HG03066 (cell line): ENCODE measurements around the gene CUL2.

Experiments
- ATAC-seq: cut with Tn5 transposase; IDR thresholded peaks from one replicate; pipeline ENCODE4 v1.9.1; 2021; ENCODE audit warnings: low read depth; ENCODE audit not compliant: unreplicated experiment

The CUL2 gene

DNA sequence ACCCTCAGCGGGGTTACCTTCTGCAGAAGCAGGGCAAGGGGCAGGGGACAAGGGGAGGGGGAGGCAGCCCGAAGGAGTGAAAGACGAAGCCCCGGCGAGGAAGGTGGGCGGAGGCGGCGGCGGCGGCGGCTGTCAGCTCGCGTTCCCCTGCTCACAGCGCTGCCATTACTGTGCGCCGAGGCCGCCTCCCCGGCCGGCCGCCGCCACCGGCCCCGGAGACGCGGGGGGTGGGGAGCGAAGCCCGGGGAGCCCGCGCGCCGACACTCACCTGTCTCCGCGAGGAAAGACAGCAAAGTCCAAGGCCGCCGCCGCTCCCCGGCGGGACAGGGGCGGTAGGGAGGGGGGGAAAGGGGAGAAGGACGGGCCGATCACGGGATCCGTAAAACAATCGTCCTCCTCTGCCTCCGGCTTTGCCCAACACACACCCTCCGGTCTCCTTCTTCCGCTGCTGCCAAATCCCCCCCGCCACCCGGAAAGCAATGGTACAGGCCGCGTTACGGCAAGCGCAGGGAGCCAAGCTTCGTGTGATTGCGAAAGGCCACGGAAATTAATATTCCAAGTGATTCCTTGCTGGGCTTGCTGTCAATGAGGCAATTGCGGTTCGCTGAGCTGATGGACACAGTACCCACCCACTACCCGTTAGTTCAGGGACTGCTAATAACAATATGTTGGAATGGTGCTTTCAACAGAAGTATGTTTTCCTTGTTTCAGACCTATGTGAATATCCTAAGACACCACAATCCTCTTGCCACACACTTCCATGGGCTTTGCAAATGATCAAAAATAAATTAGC is at the start of gene CUL2:
Gene CUL2, minus strand, starts transcription at position 180 of the 793 bp plus-strand sequence. CDS start 19,024 bp downstream, outside the sequence.
- ATAC-seq = peak; percentile 93

DNA sequence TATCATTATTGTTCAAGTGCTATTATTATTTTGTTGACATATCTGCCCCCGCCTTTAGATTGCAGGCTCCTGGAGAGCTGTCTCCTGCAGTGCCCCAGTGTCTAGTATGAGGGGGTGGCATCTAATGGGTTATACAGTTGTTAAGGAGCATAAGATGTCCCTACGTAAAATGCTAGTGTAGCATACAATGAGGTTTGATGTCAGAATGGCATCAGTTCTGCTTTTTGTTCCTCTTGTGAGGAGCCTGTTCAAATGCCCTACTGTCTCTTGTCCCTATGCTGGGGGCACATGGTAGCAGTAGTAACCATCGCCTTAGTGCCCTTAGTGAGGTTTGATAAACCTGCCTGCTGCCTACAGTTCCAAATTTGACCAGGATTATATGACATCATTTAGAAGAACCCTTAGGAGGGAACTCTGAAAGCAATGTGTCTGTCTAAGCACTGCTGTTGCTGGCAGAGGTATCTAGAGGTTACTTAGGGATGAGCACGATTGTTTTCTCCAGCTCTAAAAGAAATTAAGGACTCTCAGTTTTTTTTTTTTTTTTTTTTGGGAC is 46.2 kb upstream of the CUL2 start:
- peak; percentile 55 for ATAC-seq

DNA sequence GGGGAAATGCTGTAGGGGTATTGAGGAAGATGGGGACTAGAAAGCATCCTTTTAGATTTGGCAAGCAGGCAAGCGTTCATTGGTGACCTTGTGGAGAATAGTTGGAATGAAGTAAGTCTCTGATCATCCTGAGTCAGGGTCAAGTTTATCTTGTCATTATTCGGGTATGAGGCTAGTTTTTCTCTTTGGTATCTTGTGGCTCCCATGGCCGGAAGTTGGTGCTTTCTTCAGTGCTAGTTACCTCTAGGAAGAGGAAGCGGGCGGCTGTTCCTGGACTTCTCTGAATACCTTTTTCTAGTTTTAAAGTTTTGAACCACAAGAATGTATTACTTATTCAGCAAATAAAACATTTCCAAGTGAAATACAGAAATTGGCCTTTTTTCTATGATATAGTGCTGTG is 45.7 kb upstream of the CUL2 start:
- ATAC-seq = no peak

DNA sequence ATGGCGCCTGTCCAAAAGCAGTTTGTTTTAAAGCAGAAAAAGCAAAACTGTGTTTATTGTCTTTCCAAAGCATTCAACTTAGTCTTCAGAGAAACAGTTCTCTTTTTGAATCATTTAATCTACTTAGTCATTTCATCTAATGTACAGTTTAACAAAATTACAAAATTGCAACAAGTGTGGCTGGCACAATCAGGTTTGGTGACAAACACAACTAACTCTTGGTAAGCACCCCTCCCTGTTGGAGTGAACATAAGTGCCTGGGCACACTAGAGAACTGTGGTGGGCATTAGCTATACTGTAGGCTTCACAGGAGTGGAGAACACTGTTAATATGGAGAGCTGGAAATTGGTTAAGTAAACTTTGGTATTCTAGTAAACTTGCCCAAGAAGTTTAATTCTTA is 43.4 kb upstream of the CUL2 start:
- no peak for ATAC-seq

DNA sequence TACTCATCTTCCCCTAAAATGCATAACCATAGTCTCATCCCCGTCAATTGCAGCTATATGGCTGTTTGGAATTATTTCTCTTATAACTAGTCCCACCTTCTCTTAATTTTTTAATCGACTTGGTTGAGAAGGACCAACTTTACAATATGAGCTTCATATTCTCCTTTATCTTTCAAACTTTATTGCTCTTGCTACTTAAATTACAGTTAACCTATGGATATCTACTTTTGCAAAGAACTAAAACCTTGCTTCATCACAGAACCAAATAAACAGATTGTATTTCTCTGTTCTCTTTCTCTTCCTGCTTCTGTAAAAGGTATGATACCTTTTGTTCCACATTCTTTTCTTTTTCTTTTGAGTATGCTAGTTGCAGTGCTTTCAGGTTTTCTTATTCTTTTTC is 42.6 kb upstream of the CUL2 start:
- no peak for ATAC-seq

DNA sequence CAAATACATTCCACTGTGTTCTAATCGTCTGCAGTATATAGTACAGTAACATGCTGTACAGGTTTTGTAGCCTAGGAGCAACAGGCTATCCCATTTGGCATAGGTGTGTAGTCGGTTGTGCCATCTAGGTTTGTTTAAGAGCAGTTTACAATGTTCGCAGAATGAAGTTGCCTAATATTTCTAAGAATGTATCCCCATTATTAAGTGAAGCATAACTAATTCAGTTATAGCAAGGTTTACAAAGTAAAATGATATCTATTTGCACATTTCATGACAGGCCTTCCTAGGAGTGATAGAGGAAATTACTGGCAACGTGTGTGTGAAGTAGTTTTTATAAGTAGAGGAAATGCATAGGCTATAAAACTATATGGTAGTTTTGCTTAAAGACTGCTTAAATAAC is 40.5 kb upstream of the CUL2 start:
- ATAC-seq = no peak

DNA sequence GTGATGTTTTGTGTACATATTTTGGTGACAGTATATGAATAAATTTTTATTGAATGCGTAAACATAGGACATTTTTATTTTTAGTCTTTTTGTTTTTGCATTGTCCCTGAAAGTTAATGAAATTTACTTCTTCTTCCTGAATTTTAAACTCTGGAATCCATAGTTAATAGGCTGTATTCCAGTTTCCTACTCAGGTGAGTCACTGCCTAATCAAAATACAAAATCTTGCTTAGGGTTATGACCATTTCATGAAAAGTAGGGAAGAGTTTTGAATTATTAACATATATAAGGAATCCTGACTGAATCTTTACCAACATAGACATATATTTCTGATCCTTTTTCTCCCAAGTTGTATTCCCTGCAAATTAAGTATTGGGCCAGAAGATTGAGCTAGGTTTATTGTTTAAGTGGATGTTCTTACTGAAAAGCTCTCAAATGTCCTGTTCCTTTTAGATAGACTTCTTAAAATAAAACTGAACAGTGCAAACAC is 39.1 kb upstream of the CUL2 start:
- no peak for ATAC-seq

DNA sequence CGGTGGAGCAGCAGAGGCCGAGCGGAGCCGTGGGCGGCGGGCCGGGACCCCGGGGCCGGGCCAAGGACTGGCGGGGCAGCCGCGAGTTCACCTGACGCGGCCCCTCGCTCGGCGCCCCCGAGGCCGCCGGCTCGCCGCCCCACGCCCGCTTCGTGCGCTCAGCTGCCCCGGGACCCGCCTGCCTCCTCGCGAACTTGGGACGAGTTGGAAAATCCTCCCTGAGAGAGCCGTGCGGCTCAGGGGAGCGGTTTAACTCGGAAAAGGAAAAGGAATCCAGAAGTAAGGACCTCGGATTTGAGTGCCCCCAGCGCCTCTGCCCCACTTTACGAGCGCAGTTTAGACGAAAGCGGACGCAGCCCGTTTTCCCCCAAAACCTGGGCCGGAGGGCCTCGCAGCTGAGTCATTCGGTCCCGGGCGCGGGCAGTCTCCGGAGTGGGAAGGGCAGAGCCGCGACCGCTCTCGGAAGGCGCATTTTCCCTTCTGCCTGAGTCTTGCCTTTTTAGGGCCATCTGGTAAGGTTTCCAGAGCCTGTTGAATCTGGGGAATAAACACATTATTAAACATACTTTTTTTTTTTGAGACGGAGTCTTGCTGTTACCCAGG is 37.2 kb upstream of the CUL2 start:
- peak; percentile 14 for ATAC-seq

DNA sequence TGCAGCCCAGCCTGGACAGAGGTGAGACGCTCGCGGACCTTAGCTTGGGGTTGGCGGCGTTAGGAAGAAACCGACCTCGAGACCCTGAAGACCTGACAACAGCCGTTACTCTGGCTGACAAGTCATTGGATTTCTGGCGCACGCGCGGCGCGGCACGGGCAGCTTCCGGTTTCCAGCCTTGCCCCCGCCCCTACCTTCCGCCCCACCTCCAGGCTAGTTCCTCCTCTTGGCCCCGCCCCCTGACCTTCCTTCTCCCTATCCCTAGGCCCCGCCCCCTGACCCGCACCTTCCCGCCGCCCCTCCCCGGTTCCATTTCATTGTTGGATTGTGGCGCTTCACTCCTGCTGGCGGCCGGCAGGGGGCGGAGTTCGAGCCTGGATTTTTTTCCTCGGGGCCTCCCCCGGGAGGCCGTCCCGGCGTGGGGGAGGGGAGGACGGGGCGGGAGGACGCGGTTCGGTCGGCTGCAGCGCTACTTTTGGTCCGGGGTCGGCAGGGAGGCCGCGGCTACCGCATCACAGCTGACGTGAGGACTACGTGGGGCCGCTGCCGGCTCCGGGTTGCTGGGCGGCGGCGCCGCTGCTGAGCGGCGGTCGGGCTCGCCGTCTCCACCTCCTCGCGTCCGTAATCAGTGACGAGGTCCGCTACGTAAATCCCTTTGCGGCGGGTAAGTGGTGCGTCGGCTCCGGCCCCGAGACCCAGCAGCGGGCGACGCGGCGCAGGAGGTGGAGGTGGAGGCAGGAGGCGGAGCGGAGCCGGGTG is 36.6 kb upstream of the CUL2 start, which contains the start of gene CREM:
Gene CREM, plus strand, starts transcription at position 317 of the 759 bp plus-strand sequence. CDS start 10,990 bp downstream, outside the sequence.
- peak; percentile 61 for ATAC-seq

DNA sequence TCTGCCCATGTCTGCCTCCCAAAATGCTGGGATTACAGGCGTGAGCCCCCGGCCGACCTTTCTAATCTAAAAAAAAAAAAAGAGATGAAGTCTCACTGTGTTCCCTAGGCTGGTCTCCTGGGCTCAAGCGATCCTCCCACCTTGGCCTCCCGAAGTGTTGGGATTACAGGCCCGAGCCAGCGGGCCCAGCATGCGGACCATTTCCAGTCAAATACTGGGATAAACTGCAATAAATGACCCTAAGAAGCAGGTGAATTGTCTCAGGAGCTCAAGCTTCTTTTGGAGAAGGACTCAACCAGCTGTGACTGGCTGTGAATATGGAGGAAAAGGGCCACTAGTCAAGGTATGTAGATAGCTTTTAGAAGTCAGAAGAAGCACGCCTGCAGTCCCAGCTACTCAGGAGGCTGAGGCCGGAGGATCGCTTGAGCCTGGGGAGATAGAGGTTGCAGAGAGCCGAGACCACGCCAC is 36.0 kb upstream of the CUL2 start:
- no peak for ATAC-seq

DNA sequence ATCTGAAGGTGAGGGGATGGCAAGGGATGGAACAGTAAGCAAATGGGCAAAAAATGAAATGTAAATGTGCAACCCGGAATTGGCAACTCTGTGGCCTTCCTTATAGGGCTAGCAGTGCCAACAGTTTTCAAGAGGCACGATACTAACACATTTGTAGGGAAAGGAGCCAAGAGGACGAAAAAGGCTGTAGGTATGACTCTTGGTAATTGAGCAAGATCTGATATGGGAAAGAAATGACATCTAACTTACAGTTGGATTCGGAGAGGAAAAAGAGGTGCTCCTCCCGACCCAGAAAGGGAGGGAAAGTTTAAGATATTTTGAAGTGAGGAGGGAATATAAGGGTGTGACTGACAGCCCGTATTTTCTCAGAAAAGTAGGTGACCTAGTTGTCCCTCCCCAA is 34.4 kb upstream of the CUL2 start:
- ATAC-seq = no peak

DNA sequence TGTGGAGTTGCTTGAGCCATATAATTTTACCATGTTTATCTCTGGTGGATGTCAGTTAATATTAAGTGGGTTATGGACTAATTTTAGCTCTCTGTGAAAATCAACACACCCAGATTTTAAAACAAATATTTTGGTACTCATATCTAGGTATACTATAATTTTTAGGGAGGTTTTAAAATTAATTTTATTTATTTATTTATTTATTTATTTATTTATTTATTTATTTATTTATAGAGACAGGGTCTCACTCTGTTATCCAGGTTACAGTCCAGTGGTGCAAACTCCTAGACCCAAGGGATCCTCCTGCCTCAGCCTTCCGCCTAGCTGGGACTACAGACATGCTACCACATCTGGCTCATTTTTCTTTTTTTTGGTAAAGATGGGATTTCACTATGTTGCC is 29.2 kb upstream of the CUL2 start:
- no peak for ATAC-seq

DNA sequence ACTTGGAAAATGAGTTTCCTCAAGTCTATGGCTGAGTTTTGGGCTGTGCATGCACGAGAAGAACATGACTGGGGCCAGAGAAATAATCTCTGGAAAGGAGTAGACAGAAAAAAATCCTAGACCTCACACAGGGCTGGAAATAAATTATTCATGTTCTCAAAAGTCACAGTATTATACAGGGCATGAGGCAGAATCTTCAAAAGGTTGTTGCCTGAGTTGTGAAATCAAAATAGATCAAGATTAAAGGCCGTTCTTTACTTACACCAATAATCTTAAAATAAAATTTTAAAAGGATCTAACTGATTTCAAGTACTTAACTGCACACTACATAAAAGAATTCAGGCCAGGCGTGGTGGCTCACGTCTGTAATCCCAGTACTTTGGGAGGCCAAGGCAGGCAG is 22.4 kb upstream of the CUL2 start:
- ATAC-seq = no peak

DNA sequence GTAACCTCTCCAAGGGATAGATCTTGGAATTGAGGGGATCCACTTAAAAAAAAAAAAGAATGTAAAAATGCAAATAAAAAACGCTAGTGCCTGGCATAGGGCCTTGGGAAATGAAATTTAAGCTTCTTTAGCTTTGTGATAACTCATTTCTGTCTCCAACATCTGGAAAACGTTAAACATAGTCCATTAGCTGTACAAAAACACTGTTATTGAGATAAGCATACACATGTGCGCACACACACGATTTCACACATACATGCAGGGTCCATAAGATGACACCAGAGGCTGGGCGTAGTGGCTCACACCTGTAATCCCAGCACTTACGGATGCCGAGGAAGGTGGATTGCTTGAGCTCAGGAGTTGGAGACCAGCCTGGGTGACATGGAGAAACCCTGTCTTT is 13.7 kb upstream of the CUL2 start:
- no peak for ATAC-seq

DNA sequence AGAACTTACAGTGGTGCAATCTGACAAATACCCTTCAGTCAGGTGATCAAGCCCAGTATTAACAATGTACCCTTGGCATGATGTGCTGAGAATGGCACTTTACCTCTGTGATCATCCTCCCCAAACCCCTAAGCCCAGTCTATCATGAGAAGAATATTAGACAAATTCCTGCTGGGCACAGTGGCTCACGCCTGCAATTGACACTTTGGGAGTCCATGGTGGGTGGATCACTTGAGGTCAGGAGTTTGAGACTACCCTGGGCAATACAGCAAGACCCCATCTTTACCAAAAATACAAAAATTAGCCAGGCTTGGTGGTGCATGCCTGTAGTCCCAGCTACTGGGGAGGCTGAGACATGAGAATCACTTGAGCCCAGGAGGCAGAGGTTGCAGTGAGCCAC is 7.4 kb upstream of the CUL2 start:
- no peak for ATAC-seq

DNA sequence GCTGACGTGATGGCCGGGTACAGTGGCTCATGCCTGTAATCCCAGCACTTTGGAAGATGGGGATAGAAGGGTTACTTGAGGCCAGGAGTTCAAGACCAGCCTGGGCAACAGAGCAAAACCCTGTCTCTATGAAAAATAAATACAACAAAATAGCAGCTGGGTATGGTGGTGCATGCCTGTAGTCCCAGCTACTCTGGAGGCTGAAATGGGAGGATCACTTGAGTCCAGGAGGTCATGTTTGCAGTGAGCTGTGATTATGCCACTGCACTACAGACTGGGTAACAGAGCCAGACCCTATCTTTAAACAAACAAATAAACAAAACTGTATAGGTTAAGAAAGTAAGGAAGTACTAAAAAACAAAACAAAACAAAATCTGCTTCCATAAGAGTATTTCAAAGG is 6.2 kb upstream of the CUL2 start:
- no peak for ATAC-seq

DNA sequence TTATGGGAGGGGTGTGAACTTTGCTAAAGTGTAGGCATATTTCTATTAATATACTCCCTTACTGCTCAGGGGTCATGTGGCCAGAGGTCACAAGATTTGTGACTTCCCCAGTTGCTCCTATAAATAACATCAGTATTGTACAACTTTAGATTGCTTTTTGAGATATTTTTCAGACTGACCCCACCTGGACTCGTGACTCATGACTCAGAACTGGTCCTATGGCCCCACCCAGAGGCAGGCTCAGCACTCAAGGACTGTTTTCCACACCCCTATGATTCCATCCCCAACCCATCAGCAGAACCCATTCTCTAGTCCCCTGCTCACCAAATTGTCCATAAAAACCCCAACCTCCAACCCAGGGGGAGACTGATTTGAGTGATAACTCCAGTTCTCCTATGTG is 2.7 kb upstream of the CUL2 start:
- ATAC-seq = no peak

DNA sequence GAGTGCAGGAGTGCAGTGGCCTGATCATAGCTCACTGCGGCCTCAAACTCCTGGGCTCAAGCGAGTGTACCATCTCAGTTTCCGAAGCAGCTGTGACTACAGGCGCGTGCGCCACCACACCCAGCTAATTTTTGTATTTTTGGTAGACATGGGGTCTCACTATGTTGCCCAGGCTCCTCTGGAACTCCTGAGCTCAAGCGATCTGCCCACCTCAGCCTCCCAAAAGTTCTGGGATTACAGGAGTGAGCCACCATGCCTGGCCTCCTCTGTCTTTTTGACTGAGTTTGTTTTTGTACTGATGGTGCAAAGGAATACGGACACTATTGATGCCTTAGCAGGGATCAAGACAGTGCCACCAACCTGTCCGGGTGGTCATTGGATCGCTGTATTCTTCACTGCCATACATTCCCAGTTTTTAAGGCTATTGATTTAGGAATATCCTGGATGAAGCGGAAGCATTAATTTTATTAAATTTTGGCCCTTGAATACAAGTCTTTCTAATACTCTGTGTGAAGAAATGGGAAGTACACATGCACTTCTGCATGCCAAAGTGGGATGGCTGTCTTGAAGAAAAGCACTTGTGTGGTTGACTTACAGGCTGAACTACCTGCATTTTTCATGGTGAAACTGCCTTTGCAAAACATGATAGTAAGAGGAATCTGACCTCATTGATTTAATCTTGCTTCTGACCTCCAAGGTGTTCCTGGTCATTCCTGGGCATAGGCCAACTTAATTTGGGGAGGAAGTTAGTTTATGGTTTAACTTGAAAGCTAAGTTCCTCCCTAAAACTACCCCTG is 2.1 kb upstream of the CUL2 start:
- ATAC-seq = no peak

DNA sequence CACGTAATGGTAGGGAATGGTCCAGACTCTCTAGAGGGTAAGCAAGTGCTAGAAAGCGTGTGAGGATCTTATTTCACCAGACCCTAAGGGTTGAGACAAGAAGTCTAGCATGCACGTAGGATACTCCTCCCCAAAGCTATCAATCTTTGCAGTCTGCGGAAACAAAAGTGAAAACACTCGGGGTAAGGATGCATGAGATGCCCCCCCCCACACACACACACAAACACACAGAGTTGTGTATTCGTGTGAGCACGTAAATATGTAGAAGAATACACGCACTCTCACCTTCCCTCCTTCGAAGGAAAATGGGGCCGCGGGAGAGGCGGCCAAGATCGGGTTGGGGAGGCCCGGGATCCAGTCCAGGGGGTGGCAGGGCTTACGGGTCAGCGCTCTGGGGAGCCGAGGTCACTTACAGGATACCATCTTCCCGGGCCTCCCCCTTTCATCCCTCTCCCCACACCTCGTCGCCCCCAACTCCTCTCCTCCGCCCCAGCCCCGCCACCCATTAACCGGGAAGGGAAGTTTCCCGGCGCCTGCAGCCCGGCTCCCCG is 455 bp downstream of the CUL2 start:
- ATAC-seq = peak; percentile 33

DNA sequence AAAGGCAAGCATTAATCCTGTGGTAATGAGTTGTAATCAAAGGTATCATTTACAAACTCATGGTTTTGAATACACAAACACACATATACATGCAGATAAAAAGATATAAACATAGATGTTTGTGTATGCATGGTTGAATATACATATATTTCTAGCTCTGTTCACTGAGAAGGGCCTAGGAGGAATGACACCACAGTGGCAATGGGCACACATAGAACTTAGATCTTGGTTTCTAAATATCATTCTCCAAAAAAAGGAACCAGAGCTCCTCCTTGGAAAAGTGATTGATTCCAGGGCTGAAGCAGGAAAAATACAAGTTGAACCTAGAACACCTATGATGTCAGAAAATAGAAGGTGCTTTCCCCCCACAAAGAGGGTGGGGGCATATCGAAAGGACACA is 6.9 kb downstream of the CUL2 start:
- ATAC-seq = no peak
